Uterus (tissue), 2 donors: ENCODE data around the gene TNS1.

Experiments used
- CTCF ChIP-seq, 4 experiments: fragments of 200-600 bp in 2 of 4; fragments of 450-650 bp in 2 of 4; sonication (generic) in 2 of 4; IDR thresholded peaks; one replicate each; pipeline ENCODE4 v1.5.1; 2016 to 2019; ENCODE audit warnings: antibody characterized with exemption in 4 of 4, mild to moderate bottlenecking in 2 of 4, moderate library complexity in 1 of 4
- POLR2A ChIP-seq, 2 donors: fragments of 450-650 bp; IDR thresholded peaks; one replicate each; pipeline ENCODE4 v1.6.1; 2016; ENCODE audit warnings: antibody characterized with exemption in 2 of 2, mild to moderate bottlenecking in 1 of 2, moderate library complexity in 1 of 2

GRCh38 chr2:217929757-217930707, 72.8 kb downstream of the TNS1 start:
- TF ChIP-seq CTCF (IDR thresholded peaks at IDR 0.05): no peak
- TF ChIP-seq POLR2A (IDR thresholded peaks at IDR 0.05): no peak
